Activated B cell treated with CpG ODN at 0.5 μM for 24 hours (primary cell): ENCODE results near the gene NUPR1. TPM values are rescaled to one million over a fixed set of nuclear protein-coding genes. Genes with fewer than 3 reads are reported as not detected.
"Not testable (repeated sequence)": the region's sequence is repeated elsewhere in the genome, so short reads cannot be mapped to it uniquely, and the experiment has no call there.

Experiments
- ATAC-seq: fragments of 200-7000 bp; cut with Tn5 transposase; one replicate; pipeline ENCODE4 v1.10.0; 2021; ENCODE audit warnings: low read depth, mild to moderate bottlenecking, moderate library complexity
- CTCF ChIA-PET: fragments of 350-600 bp; sonication (Branson Sonifier 250); formaldehyde crosslinking; loops from one replicate; lab custom pipeline; 2021; ENCODE audit warnings: antibody characterized with exemption; lab: Charles Lee
- POLR2A ChIA-PET: fragments of 350-600 bp; sonication (Branson Sonifier 250); formaldehyde crosslinking; loops from one replicate; lab custom pipeline; 2021; ENCODE audit warnings: antibody characterized with exemption; lab: Charles Lee
- DNase-seq: peaks from one replicate; pipeline ENCODE4 v3.0.0; 2022
- H3K27ac Mint-ChIP-seq: one replicate; pipeline ENCODE4 v1.8.0; 2020; ENCODE audit warnings: mixed read lengths
- H3K27me3 Mint-ChIP-seq: one replicate; pipeline ENCODE4 v1.8.0; 2021; ENCODE audit warnings: mixed read lengths
- H3K36me3 Mint-ChIP-seq: one replicate; pipeline ENCODE4 v1.8.0; 2021; ENCODE audit warnings: low read depth, mixed read lengths
- H3K4me1 Mint-ChIP-seq: one replicate; pipeline ENCODE4 v1.8.0; 2021; ENCODE audit warnings: mixed read lengths
- H3K4me3 Mint-ChIP-seq: one replicate; pipeline ENCODE4 v1.8.0; 2020; ENCODE audit warnings: mild to moderate bottlenecking, mixed read lengths
- H3K9me3 Mint-ChIP-seq: one replicate; pipeline ENCODE4 v1.8.0; 2020; ENCODE audit warnings: mixed read lengths
- intact Hi-C: fragments of 100-400 bp; cut with micrococcal nuclease; formaldehyde crosslinking; loops from one replicate; pipeline ENCODE4 v1.15.1; 2024
- total RNA-seq: library from RNA; stranded (reverse); gene quantifications from 2 replicates; pipeline ENCODE4 v1.2.3, GENCODE V29; 2022
- TF ChIP-seq, protein P1 (sequence below): fragments of 200-600 bp; IDR thresholded peaks from one replicate; pipeline ENCODE4 v1.8.0; 2022; ENCODE audit warnings: antibody characterized with exemption, mild to moderate bottlenecking

NUPR1 gene
- total RNA-seq, 1 donor from 2014 or later, result not detected

GRCh38 chr16:28531777-28532744, 6.7 kb downstream of the NUPR1 start:
- Mint-ChIP-seq H3K36me3 (no peaks in the 10 kb centered on the region), H3K27ac (no peak overlapping the region)

GRCh38 chr16:28529124-28529523, 9.7 kb downstream of the NUPR1 start:
- no peaks in the 10 kb centered on the region for H3K9me3 Mint-ChIP-seq
- intact Hi-C loops, result no loop called here

More at GRCh38 chr16:28531777-28532744, 6.7 kb downstream of the NUPR1 start:
- CTCF ChIA-PET, result no interaction called here
- no peak for ATAC-seq
- no peaks in the 10 kb centered on the region for H3K27me3 Mint-ChIP-seq
- intact Hi-C loops, result no loop called here
- H3K4me1 Mint-ChIP-seq, result no peaks in the 10 kb centered on the region
- H3K4me3 Mint-ChIP-seq, result no peak overlapping the region
- POLR2A ChIA-PET, result no interaction called here
- TF ChIP-seq, protein P1, sequence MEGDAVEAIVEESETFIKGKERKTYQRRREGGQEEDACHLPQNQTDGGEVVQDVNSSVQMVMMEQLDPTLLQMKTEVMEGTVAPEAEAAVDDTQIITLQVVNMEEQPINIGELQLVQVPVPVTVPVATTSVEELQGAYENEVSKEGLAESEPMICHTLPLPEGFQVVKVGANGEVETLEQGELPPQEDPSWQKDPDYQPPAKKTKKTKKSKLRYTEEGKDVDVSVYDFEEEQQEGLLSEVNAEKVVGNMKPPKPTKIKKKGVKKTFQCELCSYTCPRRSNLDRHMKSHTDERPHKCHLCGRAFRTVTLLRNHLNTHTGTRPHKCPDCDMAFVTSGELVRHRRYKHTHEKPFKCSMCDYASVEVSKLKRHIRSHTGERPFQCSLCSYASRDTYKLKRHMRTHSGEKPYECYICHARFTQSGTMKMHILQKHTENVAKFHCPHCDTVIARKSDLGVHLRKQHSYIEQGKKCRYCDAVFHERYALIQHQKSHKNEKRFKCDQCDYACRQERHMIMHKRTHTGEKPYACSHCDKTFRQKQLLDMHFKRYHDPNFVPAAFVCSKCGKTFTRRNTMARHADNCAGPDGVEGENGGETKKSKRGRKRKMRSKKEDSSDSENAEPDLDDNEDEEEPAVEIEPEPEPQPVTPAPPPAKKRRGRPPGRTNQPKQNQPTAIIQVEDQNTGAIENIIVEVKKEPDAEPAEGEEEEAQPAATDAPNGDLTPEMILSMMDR, result no peak
- no peak for DNase-seq
- H3K9me3 Mint-ChIP-seq, result no peaks in the 10 kb centered on the region

DNA sequence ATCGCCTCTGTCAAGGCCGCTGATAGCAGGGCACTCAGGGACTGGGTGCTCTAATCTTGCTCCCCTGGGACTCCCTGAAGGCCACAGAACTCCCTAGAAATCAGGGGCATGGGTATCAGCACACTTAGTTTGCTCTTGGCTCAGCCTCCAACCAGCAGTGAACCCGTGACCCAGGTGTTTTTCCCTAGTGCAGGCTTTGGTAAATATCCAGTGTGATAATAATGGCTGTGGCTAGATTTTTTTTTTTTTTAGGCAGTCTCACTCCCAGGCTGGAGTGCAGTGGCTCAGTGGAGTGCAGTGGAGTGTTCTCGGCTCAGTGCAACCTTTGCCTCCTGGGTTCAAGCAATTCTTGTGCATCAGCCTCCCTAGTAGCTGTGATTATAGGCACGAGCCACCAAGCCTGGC, 10.3 kb downstream of the NUPR1 start:
- ATAC-seq (no peak), DNase-seq (no peak)
- POLR2A ChIA-PET, result no interaction called here
- Mint-ChIP-seq H3K9me3 (no peaks in the 10 kb centered on the region), H3K4me1 (peaks cover 3% of the 10 kb centered on the region), H3K4me3 (no peak overlapping the region), H3K27ac (no peak overlapping the region), H3K36me3 (no peaks in the 10 kb centered on the region), H3K27me3 (no peaks in the 10 kb centered on the region)
- TF ChIP-seq, protein P1, result no peak
- intact Hi-C loops, result no loop called here
- CTCF ChIA-PET, result no interaction called here

More at GRCh38 chr16:28529124-28529523, 9.7 kb downstream of the NUPR1 start:
- Mint-ChIP-seq H3K27me3 (no peaks in the 10 kb centered on the region), H3K4me1 (peaks cover 3% of the 10 kb centered on the region), H3K4me3 (no peak overlapping the region), H3K27ac (no peak overlapping the region), H3K36me3 (no peaks in the 10 kb centered on the region)
- POLR2A ChIA-PET, result no interaction called here
- no peak for ATAC-seq
- TF ChIP-seq, protein P1, result no peak
- CTCF ChIA-PET, result no interaction called here
- no peak for DNase-seq

GRCh38 chr16:28527985-28528384, 10.8 kb downstream of the NUPR1 start:
- no peak overlapping the region for H3K4me3 Mint-ChIP-seq
- ChIA-PET POLR2A (no interaction called here), CTCF (no interaction called here)
- ATAC-seq, result no peak
- H3K27me3 Mint-ChIP-seq, result no peaks in the 10 kb centered on the region
- no peaks in the 10 kb centered on the region for H3K36me3 Mint-ChIP-seq
- H3K4me1 Mint-ChIP-seq, result peaks cover 5% of the 10 kb centered on the region
- H3K27ac Mint-ChIP-seq, result no peak overlapping the region
- DNase-seq, result no peak
- TF ChIP-seq, protein P1, result no peak
- no peaks in the 10 kb centered on the region for H3K9me3 Mint-ChIP-seq
- intact Hi-C loops, result no loop called here

- H3K27me3 Mint-ChIP-seq, H3K4me1 Mint-ChIP-seq, H3K36me3 Mint-ChIP-seq, H3K4me3 Mint-ChIP-seq, CTCF ChIA-PET, DNase-seq, POLR2A ChIA-PET, H3K9me3 Mint-ChIP-seq, ATAC-seq, H3K27ac Mint-ChIP-seq, intact Hi-C loops: not testable (repeated sequence)
Measured at GRCh38 chr16:28527100-28527785, 11.5 kb downstream of the NUPR1 start.
